Mucosa of rectum (tissue), 2 donors: ENCODE results near the gene MMD.

Source experiments
- H3K27ac ChIP-seq, 2 donors: one replicate each; pipeline ENCODE4 v1.7.0; 2013; ENCODE audit warnings: inconsistent platforms in 2 of 2, low read depth in 2 of 2, low read length in 2 of 2
- H3K27me3 ChIP-seq, 2 donors: one replicate each; pipeline ENCODE4 v1.7.0; 2013; ENCODE audit warnings: low read length in 2 of 2; ENCODE audit not compliant: control insufficient read depth in 2 of 2, insufficient read depth in 2 of 2
- H3K36me3 ChIP-seq, 2 donors: one replicate each; pipeline ENCODE4 v1.7.0; 2013; ENCODE audit warnings: low read length in 2 of 2; ENCODE audit not compliant: control insufficient read depth in 2 of 2, insufficient read depth in 2 of 2
- H3K4me1 ChIP-seq, 2 donors: one replicate each; pipeline ENCODE4 v1.7.0; 2013; ENCODE audit warnings: low read length in 2 of 2, mild to moderate bottlenecking in 1 of 2; ENCODE audit not compliant: control insufficient read depth in 2 of 2, insufficient read depth in 2 of 2
- H3K4me3 ChIP-seq, 2 donors: one replicate each; pipeline ENCODE4 v1.7.0; 2013; ENCODE audit warnings: low read length in 2 of 2
- H3K9ac ChIP-seq, 2 donors: one replicate each; pipeline ENCODE4 v1.7.0; 2013; ENCODE audit warnings: low read length in 2 of 2, low read depth in 1 of 2, mild to moderate bottlenecking in 1 of 2
- H3K9me3 ChIP-seq, 2 donors: one replicate each; pipeline ENCODE4 v1.7.0; 2013; ENCODE audit warnings: low read length in 2 of 2; ENCODE audit not compliant: control insufficient read depth in 2 of 2
- donor health status: healthy.
- donor health status: Normal muscosa, but diverticular disease.

Gene MMD

DNA sequence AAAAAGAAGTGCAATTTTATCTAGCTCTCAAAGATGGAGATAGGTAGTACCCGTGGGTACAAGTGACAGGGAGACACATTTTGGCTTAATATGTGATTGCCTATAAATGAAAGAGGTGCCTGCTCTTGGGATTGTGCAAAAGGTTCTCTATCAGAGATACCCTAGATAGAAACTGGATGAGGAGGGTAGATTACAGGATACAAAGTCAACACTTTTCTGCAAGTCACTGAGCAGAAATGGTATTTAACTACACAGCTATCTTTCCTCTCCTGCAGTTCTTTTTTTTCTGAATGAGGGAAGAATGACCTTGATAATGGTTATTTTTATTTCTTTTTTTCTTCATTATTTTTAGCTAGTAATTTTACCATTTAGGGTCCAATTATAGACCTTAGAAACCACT is 67.6 kb downstream of the MMD start:
- H3K27me3 ChIP-seq: no peaks in the 10 kb centered on the region
- no peaks in the 10 kb centered on the region for H3K4me1 ChIP-seq
- no peaks in the 10 kb centered on the region for H3K9me3 ChIP-seq
- H3K27ac ChIP-seq: no peak overlapping the region
- no peaks in the 10 kb centered on the region for H3K36me3 ChIP-seq
- H3K4me3 ChIP-seq: no peak overlapping the region
- no peak overlapping the region for H3K9ac ChIP-seq

DNA sequence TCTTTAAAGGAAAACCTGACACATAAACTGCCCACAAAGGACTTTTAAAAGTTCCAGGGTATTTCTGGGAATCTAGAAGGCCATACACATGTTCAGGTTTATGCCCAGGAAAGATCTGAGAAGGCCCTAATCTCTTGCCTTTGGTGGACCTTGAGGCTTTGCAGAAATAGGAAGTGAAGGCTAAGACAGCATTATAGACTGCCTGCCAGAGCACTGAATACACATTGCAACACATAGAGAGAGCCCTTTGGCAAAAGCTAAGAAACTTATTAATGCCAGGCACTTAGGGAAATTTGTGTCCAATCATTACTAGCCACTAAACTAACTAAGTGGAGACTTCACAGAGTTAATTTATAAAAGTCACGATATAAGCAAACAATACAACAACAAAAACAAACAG is 70.4 kb downstream of the MMD start:
- Histone ChIP-seq H3K4me1 (peaks cover 0 to 3% of the 10 kb centered on the region in 2 donors), H3K4me3 (no peak overlapping the region), H3K9me3 (no peaks in the 10 kb centered on the region), H3K9ac (no peak overlapping the region), H3K27ac (no peak overlapping the region), H3K36me3 (no peaks in the 10 kb centered on the region), H3K27me3 (no peaks in the 10 kb centered on the region)

- Histone ChIP-seq H3K27me3 (no peaks in the 10 kb centered on the region), H3K9ac (no peak overlapping the region), H3K4me1 (peaks cover 0 to 3% of the 10 kb centered on the region in 2 donors), H3K9me3 (no peaks in the 10 kb centered on the region), H3K36me3 (no peaks in the 10 kb centered on the region), H3K4me3 (no peak overlapping the region), H3K27ac (no peak overlapping the region)
Measured at GRCh38 chr17:55350825-55351205, 70.8 kb downstream of the MMD start.

DNA sequence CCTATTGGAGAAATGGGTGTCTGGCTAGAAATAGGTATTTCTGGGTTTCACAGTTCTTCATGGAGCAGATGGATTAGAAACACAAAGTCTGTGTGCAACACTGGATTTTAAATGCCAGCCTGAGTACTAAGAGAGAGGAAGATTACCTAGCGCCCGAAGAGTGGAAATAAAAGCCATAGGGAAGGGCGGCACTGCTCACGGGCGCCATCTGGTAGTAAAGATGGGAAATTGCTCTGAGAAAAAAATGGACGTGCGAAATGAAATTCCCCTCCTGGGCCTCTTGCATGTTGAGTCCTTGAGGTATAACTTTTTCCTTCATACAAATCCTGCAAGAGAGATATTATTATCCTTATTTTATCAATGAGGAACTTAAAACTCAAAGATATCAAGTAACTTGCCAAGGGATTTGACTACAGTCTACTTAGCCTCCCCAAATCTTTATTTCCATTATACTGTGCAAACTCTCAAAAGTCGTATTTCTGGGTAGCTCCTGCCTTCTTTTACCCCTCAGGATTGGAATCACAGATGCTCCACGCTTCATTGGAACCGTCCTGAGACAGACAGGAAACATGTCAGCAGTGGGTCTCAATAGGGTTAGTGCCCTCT is 72.8 kb downstream of the MMD start:
- Histone ChIP-seq H3K4me3 (no peak overlapping the region), H3K4me1 (peaks cover 0 to 3% of the 10 kb centered on the region in 2 donors), H3K9ac (no peak overlapping the region), H3K27me3 (no peaks in the 10 kb centered on the region), H3K36me3 (no peaks in the 10 kb centered on the region), H3K27ac (no peak overlapping the region), H3K9me3 (no peaks in the 10 kb centered on the region)

- Histone ChIP-seq H3K27me3 (no peaks in the 10 kb centered on the region), H3K36me3 (no peaks in the 10 kb centered on the region), H3K4me1 (peaks cover 0 to 3% of the 10 kb centered on the region in 2 donors), H3K9me3 (no peaks in the 10 kb centered on the region), H3K9ac (no peak overlapping the region), H3K4me3 (no peak overlapping the region), H3K27ac (no peak overlapping the region)
Measured at GRCh38 chr17:55347341-55347740, 74.3 kb downstream of the MMD start.

DNA sequence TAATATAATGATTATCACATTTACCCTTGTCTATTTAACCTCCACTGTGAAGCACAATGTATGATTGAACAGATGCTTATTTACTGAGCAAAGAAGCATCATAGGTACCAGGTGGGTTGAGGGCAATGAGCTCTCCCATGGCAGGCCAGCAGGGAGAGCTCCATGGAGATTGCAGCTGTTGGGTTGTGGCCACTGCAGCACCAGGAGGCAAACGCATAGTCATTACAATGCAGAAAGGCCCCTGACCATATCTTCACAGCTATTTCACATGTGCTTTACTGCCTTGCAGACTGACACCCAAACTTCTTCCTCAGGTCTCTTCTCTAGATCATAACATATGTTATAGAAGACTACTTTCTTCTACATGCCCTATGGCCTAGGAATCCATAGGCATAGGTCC is 75.0 kb downstream of the MMD start:
- no peak overlapping the region for H3K27ac ChIP-seq
- no peak overlapping the region for H3K9ac ChIP-seq
- peaks cover 0 to 3% of the 10 kb centered on the region in 2 donors for H3K4me1 ChIP-seq
- no peaks in the 10 kb centered on the region for H3K27me3 ChIP-seq
- H3K4me3 ChIP-seq: no peak overlapping the region
- H3K36me3 ChIP-seq: no peaks in the 10 kb centered on the region
- H3K9me3 ChIP-seq: no peaks in the 10 kb centered on the region

DNA sequence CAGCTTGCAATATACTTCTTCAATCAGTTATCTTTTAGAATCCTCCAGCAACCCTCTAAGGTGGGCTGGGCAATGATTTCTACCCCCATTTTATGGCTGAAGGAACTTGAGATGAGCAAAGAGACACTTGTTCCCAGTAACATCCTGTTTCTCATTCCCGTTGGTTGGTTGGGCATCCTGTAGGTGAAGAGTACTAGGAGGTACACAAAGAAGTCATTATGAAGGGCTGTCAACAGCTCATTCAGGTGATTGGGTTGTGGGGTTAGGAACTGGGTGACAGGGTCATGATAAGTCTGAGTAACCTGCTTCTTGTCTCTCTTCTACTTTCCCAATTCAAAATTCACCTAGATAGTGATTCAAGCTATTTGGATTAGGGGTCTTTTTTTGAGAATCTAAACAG is 76.5 kb downstream of the MMD start:
- Histone ChIP-seq H3K4me3 (no peak overlapping the region), H3K36me3 (no peaks in the 10 kb centered on the region), H3K9ac (no peak overlapping the region), H3K27ac (no peak overlapping the region), H3K9me3 (no peaks in the 10 kb centered on the region), H3K4me1 (peaks cover 0 to 3% of the 10 kb centered on the region in 2 donors), H3K27me3 (no peaks in the 10 kb centered on the region)

DNA sequence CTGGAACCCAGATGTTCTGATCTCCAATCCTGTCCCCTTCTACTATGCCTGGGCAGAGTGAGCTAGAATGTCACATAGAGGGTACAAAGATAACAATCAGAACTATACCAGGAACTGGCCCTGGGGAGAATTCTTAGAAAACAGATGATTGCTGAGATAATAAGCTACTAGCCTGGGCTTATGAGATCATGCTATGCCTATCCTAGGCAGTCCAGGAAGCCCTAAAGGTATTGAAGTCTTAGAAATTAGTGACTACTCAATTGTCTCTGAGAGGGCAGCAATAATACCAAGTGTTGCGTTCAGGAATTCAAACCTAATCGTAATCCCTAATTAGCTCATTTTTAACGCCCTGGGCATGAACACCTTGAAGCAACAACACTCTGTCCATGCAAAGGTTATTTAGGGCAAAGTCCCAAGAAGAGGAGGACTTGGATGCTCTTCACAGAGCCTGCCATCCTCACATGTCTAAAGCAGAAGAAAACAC is 77.1 kb downstream of the MMD start:
- Histone ChIP-seq H3K27ac (no peak overlapping the region), H3K9me3 (no peaks in the 10 kb centered on the region), H3K4me1 (peaks cover 0 to 3% of the 10 kb centered on the region in 2 donors), H3K27me3 (no peaks in the 10 kb centered on the region), H3K36me3 (no peaks in the 10 kb centered on the region), H3K4me3 (no peak overlapping the region), H3K9ac (no peak overlapping the region)

GRCh38 chr17:55343900-55344513 is 77.6 kb downstream of the MMD start:
- H3K9me3 ChIP-seq: no peaks in the 10 kb centered on the region
- H3K27ac ChIP-seq: no peak overlapping the region
- H3K27me3 ChIP-seq: no peaks in the 10 kb centered on the region
- H3K9ac ChIP-seq: no peak overlapping the region
- H3K4me3 ChIP-seq: no peak overlapping the region
- no peaks in the 10 kb centered on the region for H3K36me3 ChIP-seq
- H3K4me1 ChIP-seq: peaks cover 0 to 3% of the 10 kb centered on the region in 2 donors

GRCh38 chr17:55342800-55343585 is 78.6 kb downstream of the MMD start:
- no peak overlapping the region for H3K27ac ChIP-seq
- H3K27me3 ChIP-seq: no peaks in the 10 kb centered on the region

More at GRCh38 chr17:55342800-55343585, 78.6 kb downstream of the MMD start:
- Histone ChIP-seq H3K9ac (no peak overlapping the region), H3K9me3 (no peaks in the 10 kb centered on the region), H3K4me3 (no peak overlapping the region), H3K36me3 (no peaks in the 10 kb centered on the region), H3K4me1 (no peaks in the 10 kb centered on the region)
